GM23338 (cell line): ENCODE results near the gene MRGPRG. TPM values are rescaled to one million over a fixed set of nuclear protein-coding genes. Genes with fewer than 3 reads are reported as not detected.

Source experiments
- ATAC-seq: fragments of 200-7000 bp; cut with Tn5 transposase; 3 replicates; pipeline ENCODE4 v1.9.1; 2020
- DNase-seq: peaks from one replicate; pipeline ENCODE4 v3.0.0-alpha.2; 2015; ENCODE audit warnings: low spot score
- H2AFZ ChIP-seq: fragments of 200-600 bp; sonication (generic); 2 replicates; pipeline ENCODE4 v1.8.0; 2016; ENCODE audit warnings: antibody characterized with exemption, mild to moderate bottlenecking, moderate library complexity
- H3F3A ChIP-seq: fragments of 200-600 bp; sonication (generic); replicated peaks from 2 replicates; pipeline ENCODE4 v1.8.0; 2017; ENCODE audit warnings: antibody characterized with exemption, mixed run types, low read depth
- H3K27ac ChIP-seq: fragments of 200-600 bp; sonication (generic); 2 replicates; pipeline ENCODE4 v1.6.1; 2016; ENCODE audit warnings: low read depth
- H3K27me3 ChIP-seq: fragments of 200-600 bp; sonication (generic); 2 replicates; pipeline ENCODE4 v1.8.0; 2016; ENCODE audit warnings: mild to moderate bottlenecking, mixed run types, moderate library complexity; ENCODE audit not compliant: insufficient read depth
- H3K36me3 ChIP-seq: fragments of 200-600 bp; sonication (generic); 2 replicates; pipeline ENCODE4 v1.8.0; 2016; ENCODE audit warnings: mild to moderate bottlenecking; ENCODE audit not compliant: insufficient read depth
- H3K4me1 ChIP-seq: fragments of 200-600 bp; sonication (generic); 2 replicates; pipeline ENCODE4 v1.8.0; 2016; ENCODE audit warnings: mild to moderate bottlenecking, moderate library complexity; ENCODE audit not compliant: insufficient read depth
- H3K4me2 ChIP-seq: fragments of 200-600 bp; sonication (generic); 2 replicates; pipeline ENCODE4 v1.7.1; 2017; ENCODE audit warnings: mixed run types
- H3K4me3 ChIP-seq: fragments of 200-600 bp; sonication (generic); 2 replicates; pipeline ENCODE4 v1.6.1; 2016; ENCODE audit warnings: mixed run types
- H3K79me2 ChIP-seq: fragments of 200-600 bp; sonication (generic); replicated peaks from 2 replicates; pipeline ENCODE4 v1.8.0; 2017; ENCODE audit warnings: mild to moderate bottlenecking; ENCODE audit not compliant: insufficient read depth
- H3K9me2 ChIP-seq: fragments of 200-600 bp; sonication (generic); 2 replicates; pipeline ENCODE4 v1.8.0; 2017; ENCODE audit not compliant: insufficient read depth
- H4K20me1 ChIP-seq: fragments of 200-600 bp; sonication (generic); replicated peaks from 2 replicates; pipeline ENCODE4 v1.8.0; 2017; ENCODE audit warnings: mild to moderate bottlenecking; ENCODE audit not compliant: insufficient read depth
- H3K27ac Mint-ChIP-seq: 2 replicates; pipeline ENCODE4 v1.8.0; 2020; ENCODE audit warnings: inconsistent platforms, mild to moderate bottlenecking, moderate library complexity, mixed read lengths
- H3K27me3 Mint-ChIP-seq: 3 replicates; pipeline ENCODE4 v1.8.0; 2022; ENCODE audit warnings: low read depth, mild to moderate bottlenecking, moderate library complexity, mixed read lengths, inconsistent platforms; ENCODE audit not compliant: insufficient read depth, poor library complexity
- H3K36me3 Mint-ChIP-seq: 3 replicates; pipeline ENCODE4 v1.8.0; 2021; ENCODE audit warnings: low read depth, mild to moderate bottlenecking, inconsistent platforms, moderate library complexity, mixed read lengths
- H3K4me1 Mint-ChIP-seq: 3 replicates; pipeline ENCODE4 v1.8.0; 2020; ENCODE audit warnings: mild to moderate bottlenecking, inconsistent platforms, mixed read lengths
- H3K4me3 Mint-ChIP-seq: 3 replicates; pipeline ENCODE4 v1.8.0; 2021; ENCODE audit warnings: moderate library complexity, mild to moderate bottlenecking, inconsistent platforms, mixed read lengths
- H3K9me3 Mint-ChIP-seq: 3 replicates; pipeline ENCODE4 v1.8.0; 2020; ENCODE audit warnings: moderate library complexity, mild to moderate bottlenecking, inconsistent platforms, mixed read lengths
- CREB1 ChIP-seq: fragments of 250-450 bp; sonication (Bioruptor Pico); IDR thresholded peaks from 2 replicates; pipeline ENCODE4 v1.5.0; 2020; ENCODE audit warnings: low read depth, mild to moderate bottlenecking, moderate library complexity
- EZH2 ChIP-seq: fragments of 200-600 bp; sonication (generic); IDR thresholded peaks from one replicate; pipeline ENCODE4 v1.8.0; 2017; ENCODE audit warnings: antibody characterized with exemption, mild to moderate bottlenecking, low read depth; ENCODE audit not compliant: unreplicated experiment
- EZH2phosphoT487 ChIP-seq: fragments of 200-600 bp; sonication (generic); IDR thresholded peaks from one replicate; pipeline ENCODE4 v1.8.1; 2018; ENCODE audit warnings: antibody characterized with exemption; ENCODE audit not compliant: unreplicated experiment
- JUNB ChIP-seq: IDR thresholded peaks from one replicate; pipeline ENCODE4 v1.6.1; 2016; ENCODE audit warnings: antibody characterized with exemption; ENCODE audit not compliant: unreplicated experiment
- NANOG ChIP-seq: IDR thresholded peaks from 2 replicates; pipeline ENCODE4 v1.6.1; 2016; ENCODE audit warnings: antibody characterized with exemption, borderline replicate concordance
- POLR2AphosphoS5 ChIP-seq: IDR thresholded peaks from 2 replicates; pipeline ENCODE4 v1.6.1; 2016; ENCODE audit warnings: antibody characterized with exemption, low read depth
- ZNF114 ChIP-seq: fragments of 250-450 bp; sonication (Bioruptor Pico); IDR thresholded peaks from 2 replicates; pipeline ENCODE4 v1.5.0; 2020; ENCODE audit warnings: mild to moderate bottlenecking, moderate library complexity
- ZNF331 ChIP-seq: fragments of 250-450 bp; sonication (Bioruptor Pico); IDR thresholded peaks from 2 replicates; pipeline ENCODE4 v1.5.0; 2020; ENCODE audit warnings: low read depth, mild to moderate bottlenecking, moderate library complexity
- polyA plus RNA-seq: library from polyadenylated mRNA; unstranded; fragments of >200 nt; fragmentation: Nextera tagmentation; extraction: Ambion mirVana; gene quantifications from 2 replicates; pipeline ENCODE4 v1.2.1, GENCODE V29; 2016
- total RNA-seq: library from RNA; depleted of rRNA; stranded (reverse); fragments of >200 nt; shearing (Covaris generic); gene quantifications from 2 replicates; pipeline ENCODE4 v1.2.3, GENCODE V29; 2014
- TF ChIP-seq, protein P1 (sequence below): fragments of 250-450 bp; sonication (Bioruptor Pico); IDR thresholded peaks from 2 replicates; pipeline ENCODE4 v1.5.0; 2020; ENCODE audit warnings: mild to moderate bottlenecking, moderate library complexity
- TF ChIP-seq, protein P2 (sequence below): IDR thresholded peaks from 2 replicates; pipeline ENCODE4 v1.6.1; 2016; ENCODE audit warnings: antibody characterized with exemption
- TF ChIP-seq, protein P3 (sequence below): IDR thresholded peaks from one replicate; pipeline ENCODE4 v1.6.1; 2018; ENCODE audit warnings: antibody characterized with exemption; ENCODE audit not compliant: unreplicated experiment

The MRGPRG gene
- total and polyA plus RNA-seq, 2 experiments from 2014 or later, result not detected

DNA sequence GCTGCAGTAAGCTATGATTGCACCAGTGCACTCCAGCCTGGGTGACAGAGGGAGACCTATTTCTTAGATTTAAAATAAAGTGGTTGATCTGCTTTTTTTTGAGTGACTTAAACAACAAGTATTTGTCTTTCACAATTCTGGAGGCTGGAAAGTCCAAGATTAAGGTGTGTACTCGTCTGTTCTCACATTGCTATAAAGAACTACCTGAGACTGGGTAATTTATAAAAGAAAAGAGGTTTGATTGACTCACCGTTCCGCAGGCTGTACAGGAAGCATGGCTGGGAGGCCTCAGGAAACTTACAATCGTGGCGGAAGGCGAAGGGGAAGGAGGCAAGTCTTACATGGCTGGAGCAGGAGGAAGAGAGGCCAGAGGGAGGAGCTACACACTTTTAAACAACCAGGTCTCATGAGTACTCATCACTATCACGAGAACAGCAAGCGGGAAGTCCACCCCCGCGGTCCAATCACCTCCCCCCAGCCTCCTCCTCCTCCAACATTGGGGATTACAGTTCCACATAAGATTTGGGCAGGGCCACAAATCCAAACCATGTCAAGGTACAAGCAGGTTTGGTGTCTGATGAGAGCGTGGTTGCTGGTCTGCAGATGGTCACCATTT is 33.8 kb downstream of the MRGPRG start (continued):
- TF ChIP-seq, protein P1, sequence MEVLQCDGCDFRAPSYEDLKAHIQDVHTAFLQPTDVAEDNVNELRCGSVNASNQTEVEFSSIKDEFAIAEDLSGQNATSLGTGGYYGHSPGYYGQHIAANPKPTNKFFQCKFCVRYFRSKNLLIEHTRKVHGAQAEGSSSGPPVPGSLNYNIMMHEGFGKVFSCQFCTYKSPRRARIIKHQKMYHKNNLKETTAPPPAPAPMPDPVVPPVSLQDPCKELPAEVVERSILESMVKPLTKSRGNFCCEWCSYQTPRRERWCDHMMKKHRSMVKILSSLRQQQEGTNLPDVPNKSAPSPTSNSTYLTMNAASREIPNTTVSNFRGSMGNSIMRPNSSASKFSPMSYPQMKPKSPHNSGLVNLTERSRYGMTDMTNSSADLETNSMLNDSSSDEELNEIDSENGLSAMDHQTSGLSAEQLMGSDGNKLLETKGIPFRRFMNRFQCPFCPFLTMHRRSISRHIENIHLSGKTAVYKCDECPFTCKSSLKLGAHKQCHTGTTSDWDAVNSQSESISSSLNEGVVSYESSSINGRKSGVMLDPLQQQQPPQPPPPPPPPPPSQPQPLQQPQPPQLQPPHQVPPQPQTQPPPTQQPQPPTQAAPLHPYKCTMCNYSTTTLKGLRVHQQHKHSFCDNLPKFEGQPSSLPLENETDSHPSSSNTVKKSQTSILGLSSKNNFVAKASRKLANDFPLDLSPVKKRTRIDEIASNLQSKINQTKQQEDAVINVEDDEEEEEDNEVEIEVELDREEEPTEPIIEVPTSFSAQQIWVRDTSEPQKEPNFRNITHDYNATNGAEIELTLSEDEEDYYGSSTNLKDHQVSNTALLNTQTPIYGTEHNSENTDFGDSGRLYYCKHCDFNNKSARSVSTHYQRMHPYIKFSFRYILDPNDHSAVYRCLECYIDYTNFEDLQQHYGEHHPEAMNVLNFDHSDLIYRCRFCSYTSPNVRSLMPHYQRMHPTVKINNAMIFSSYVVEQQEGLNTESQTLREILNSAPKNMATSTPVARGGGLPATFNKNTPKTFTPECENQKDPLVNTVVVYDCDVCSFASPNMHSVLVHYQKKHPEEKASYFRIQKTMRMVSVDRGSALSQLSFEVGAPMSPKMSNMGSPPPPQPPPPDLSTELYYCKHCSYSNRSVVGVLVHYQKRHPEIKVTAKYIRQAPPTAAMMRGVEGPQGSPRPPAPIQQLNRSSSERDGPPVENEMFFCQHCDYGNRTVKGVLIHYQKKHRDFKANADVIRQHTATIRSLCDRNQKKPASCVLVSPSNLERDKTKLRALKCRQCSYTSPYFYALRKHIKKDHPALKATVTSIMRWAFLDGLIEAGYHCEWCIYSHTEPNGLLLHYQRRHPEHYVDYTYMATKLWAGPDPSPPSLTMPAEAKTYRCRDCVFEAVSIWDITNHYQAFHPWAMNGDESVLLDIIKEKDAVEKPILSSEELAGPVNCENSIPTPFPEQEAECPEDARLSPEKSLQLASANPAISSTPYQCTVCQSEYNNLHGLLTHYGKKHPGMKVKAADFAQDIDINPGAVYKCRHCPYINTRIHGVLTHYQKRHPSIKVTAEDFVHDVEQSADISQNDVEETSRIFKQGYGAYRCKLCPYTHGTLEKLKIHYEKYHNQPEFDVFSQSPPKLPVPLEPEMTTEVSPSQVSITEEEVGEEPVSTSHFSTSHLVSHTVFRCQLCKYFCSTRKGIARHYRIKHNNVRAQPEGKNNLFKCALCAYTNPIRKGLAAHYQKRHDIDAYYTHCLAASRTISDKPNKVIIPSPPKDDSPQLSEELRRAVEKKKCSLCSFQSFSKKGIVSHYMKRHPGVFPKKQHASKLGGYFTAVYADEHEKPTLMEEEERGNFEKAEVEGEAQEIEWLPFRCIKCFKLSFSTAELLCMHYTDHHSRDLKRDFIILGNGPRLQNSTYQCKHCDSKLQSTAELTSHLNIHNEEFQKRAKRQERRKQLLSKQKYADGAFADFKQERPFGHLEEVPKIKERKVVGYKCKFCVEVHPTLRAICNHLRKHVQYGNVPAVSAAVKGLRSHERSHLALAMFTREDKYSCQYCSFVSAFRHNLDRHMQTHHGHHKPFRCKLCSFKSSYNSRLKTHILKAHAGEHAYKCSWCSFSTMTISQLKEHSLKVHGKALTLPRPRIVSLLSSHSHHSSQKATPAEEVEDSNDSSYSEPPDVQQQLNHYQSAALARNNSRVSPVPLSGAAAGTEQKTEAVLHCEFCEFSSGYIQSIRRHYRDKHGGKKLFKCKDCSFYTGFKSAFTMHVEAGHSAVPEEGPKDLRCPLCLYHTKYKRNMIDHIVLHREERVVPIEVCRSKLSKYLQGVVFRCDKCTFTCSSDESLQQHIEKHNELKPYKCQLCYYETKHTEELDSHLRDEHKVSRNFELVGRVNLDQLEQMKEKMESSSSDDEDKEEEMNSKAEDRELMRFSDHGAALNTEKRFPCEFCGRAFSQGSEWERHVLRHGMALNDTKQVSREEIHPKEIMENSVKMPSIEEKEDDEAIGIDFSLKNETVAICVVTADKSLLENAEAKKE (CRISPR knock-in tag), result no peak
- no peak for TF ChIP-seq POLR2AphosphoS5

DNA sequence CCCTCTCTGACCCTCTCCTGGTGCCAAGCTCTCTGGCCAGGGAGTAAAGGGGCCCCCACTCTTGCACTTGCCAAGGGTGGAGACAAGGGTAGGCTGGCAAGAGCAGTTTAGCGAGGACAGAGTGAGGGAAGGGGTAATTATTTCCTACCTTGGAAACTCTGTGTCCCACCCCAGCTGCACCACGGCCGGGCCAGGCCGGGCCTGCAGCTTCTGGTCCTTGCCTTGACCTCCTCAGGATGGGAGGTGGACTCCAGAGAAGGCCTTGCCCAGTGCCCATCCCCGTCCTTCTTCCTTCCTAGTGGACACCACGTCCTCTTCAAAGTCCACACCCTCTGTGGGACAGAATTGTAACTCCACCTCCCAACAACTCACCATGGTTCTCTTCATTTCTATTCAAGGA is 35.1 kb downstream of the MRGPRG start:
- no peak overlapping the region for H3K4me2 ChIP-seq
- no peak for DNase-seq
- no peaks in the 10 kb centered on the region for H3K9me2 ChIP-seq
- Mint-ChIP-seq H3K36me3 (no peaks in the 10 kb centered on the region), H3K4me3 (no peak overlapping the region), H3K9me3 (peaks cover 8% of the 10 kb centered on the region; the same call in 1 of the 3 replicates), H3K4me1 (peaks cover 13% of the 10 kb centered on the region), H3K27me3 (peaks cover 10% of the 10 kb centered on the region), H3K27ac (no peak overlapping the region)
- H4K20me1 ChIP-seq, result no peaks in the 10 kb centered on the region
- no peak overlapping the region for H3K4me3 ChIP-seq
- H3K4me1 ChIP-seq, result peaks cover 9% of the 10 kb centered on the region
- H3K27me3 ChIP-seq, result no peaks in the 10 kb centered on the region
- H3K27ac ChIP-seq, result no peak overlapping the region
- H3K79me2 ChIP-seq, result no peaks in the 10 kb centered on the region
- no peaks in the 10 kb centered on the region for H3F3A ChIP-seq
- no peak for ATAC-seq
- H2AFZ ChIP-seq, result no peak overlapping the region
- no peaks in the 10 kb centered on the region for H3K36me3 ChIP-seq
- TF ChIP-seq JUNB (no peak), EZH2 (no peak), ZNF331 (no peak), NANOG (no peak), ZNF114 (CRISPR knock-in tag) (no peak), EZH2phosphoT487 (no peak), CREB1 (no peak)
- TF ChIP-seq, protein P2, sequence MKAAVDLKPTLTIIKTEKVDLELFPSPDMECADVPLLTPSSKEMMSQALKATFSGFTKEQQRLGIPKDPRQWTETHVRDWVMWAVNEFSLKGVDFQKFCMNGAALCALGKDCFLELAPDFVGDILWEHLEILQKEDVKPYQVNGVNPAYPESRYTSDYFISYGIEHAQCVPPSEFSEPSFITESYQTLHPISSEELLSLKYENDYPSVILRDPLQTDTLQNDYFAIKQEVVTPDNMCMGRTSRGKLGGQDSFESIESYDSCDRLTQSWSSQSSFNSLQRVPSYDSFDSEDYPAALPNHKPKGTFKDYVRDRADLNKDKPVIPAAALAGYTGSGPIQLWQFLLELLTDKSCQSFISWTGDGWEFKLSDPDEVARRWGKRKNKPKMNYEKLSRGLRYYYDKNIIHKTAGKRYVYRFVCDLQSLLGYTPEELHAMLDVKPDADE, result no peak
- TF ChIP-seq, protein P3, sequence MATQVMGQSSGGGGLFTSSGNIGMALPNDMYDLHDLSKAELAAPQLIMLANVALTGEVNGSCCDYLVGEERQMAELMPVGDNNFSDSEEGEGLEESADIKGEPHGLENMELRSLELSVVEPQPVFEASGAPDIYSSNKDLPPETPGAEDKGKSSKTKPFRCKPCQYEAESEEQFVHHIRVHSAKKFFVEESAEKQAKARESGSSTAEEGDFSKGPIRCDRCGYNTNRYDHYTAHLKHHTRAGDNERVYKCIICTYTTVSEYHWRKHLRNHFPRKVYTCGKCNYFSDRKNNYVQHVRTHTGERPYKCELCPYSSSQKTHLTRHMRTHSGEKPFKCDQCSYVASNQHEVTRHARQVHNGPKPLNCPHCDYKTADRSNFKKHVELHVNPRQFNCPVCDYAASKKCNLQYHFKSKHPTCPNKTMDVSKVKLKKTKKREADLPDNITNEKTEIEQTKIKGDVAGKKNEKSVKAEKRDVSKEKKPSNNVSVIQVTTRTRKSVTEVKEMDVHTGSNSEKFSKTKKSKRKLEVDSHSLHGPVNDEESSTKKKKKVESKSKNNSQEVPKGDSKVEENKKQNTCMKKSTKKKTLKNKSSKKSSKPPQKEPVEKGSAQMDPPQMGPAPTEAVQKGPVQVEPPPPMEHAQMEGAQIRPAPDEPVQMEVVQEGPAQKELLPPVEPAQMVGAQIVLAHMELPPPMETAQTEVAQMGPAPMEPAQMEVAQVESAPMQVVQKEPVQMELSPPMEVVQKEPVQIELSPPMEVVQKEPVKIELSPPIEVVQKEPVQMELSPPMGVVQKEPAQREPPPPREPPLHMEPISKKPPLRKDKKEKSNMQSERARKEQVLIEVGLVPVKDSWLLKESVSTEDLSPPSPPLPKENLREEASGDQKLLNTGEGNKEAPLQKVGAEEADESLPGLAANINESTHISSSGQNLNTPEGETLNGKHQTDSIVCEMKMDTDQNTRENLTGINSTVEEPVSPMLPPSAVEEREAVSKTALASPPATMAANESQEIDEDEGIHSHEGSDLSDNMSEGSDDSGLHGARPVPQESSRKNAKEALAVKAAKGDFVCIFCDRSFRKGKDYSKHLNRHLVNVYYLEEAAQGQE, result no peak
